ENCODE measurements around the gene CRY2. TPM values are rescaled to one million over a fixed set of nuclear protein-coding genes. Genes with fewer than 3 reads are reported as not detected.
"Not testable (repeated sequence)": the region's sequence is repeated elsewhere in the genome, so short reads cannot be mapped to it uniquely, and the experiment has no call there.

The CRY2 gene
- total RNA-seq, 1 donor from 2014 or later: 69.8 TPM

GRCh38 chr11:45839204-45839603 is 8.1 kb upstream of the CRY2 start:
- ATAC-seq: no peak
- intact Hi-C loops (cut with DNase I): no loop called here
- no peak for DNase-seq (ENCODE audit: missing footprints)

- DNase-seq (ENCODE audit: missing footprints); ATAC-seq: not testable (repeated sequence)
- intact Hi-C loops (cut with DNase I): loop anchor here (10.0 kb wide), 2 partner anchors 65 to 175 kb away; partner anchors contain the start of gene CHST1
These were observed 7.0 kb upstream of the CRY2 start for GRCh38 chr11:45840251-45840650.

- ATAC-seq (peak; percentile 32), DNase-seq (ENCODE audit: missing footprints) (peak; percentile 96)
- intact Hi-C loops (cut with DNase I): loop anchor here (2.0 to 10.0 kb wide), 5 partner anchors 39 to 179 kb away; partner anchors contain the start of genes CHST1 and SLC35C1
These were observed 3.9 kb upstream of the CRY2 start for GRCh38 chr11:45843158-45843924.

GRCh38 chr11:45844822-45845578 is 2.3 kb upstream of the CRY2 start:
- DNase-seq (ENCODE audit: missing footprints): no peak
- intact Hi-C loops (cut with DNase I): loop anchor here (5.0 to 10.0 kb wide), 3 partner anchors 70 to 277 kb away; partner anchors contain the start of genes CHST1 and PHF21A
- no peak for ATAC-seq

GRCh38 chr11:45846174-45846675 is 1.1 kb upstream of the CRY2 start:
- DNase-seq (ENCODE audit: missing footprints) (no peak), ATAC-seq (no peak)
- intact Hi-C loops (cut with DNase I): loop anchor here (5.0 to 10.0 kb wide), 3 partner anchors 71 to 276 kb away; partner anchors contain the start of genes CHST1 and PHF21A

- DNase-seq (ENCODE audit: missing footprints): no peak
- ATAC-seq: peak; percentile 6
- intact Hi-C loops (cut with DNase I): loop anchor here (5.0 to 10.0 kb wide), 3 partner anchors 73 to 274 kb away; partner anchors contain the start of genes CHST1 and PHF21A
These were observed 639 bp downstream of the CRY2 start for GRCh38 chr11:45847911-45848316.

- no peak for ATAC-seq
- DNase-seq (ENCODE audit: missing footprints): no peak
- intact Hi-C loops (cut with DNase I): loop anchor here (5.0 to 10.0 kb wide), 3 partner anchors 74 to 274 kb away; partner anchors contain the start of genes CHST1 and PHF21A
These were observed 1.4 kb downstream of the CRY2 start for GRCh38 chr11:45848654-45849081.

- DNase-seq (ENCODE audit: missing footprints) (no peak), ATAC-seq (no peak)
- intact Hi-C loops (cut with DNase I): no loop called here
These were observed 3.2 kb downstream of the CRY2 start for GRCh38 chr11:45850446-45850845.

GRCh38 chr11:45851228-45851627 is 4.0 kb downstream of the CRY2 start:
- ATAC-seq (no peak), DNase-seq (ENCODE audit: missing footprints) (no peak)
- intact Hi-C loops (cut with DNase I): no loop called here

- DNase-seq (ENCODE audit: missing footprints) (no peak), ATAC-seq (peak; percentile 3)
- intact Hi-C loops (cut with DNase I): no loop called here
These were observed 4.9 kb downstream of the CRY2 start for GRCh38 chr11:45852018-45852711.

- DNase-seq (ENCODE audit: missing footprints) (no peak), ATAC-seq (peak; percentile 83)
- intact Hi-C loops (cut with DNase I): no loop called here
These were observed 5.4 kb downstream of the CRY2 start for GRCh38 chr11:45852712-45853101.

- ATAC-seq (peak; percentile 77), DNase-seq (ENCODE audit: missing footprints) (peak; percentile 77)
- intact Hi-C loops (cut with DNase I): no loop called here
These were observed 6.3 kb downstream of the CRY2 start for GRCh38 chr11:45853332-45854219.

- intact Hi-C loops (cut with DNase I): no loop called here
- no peak for DNase-seq (ENCODE audit: missing footprints)
- no peak for ATAC-seq
These were observed 8.0 kb downstream of the CRY2 start for GRCh38 chr11:45855308-45855707.

GRCh38 chr11:45856044-45856468 is 8.8 kb downstream of the CRY2 start:
- DNase-seq (ENCODE audit: missing footprints) (no peak), ATAC-seq (no peak)
- intact Hi-C loops (cut with DNase I): no loop called here

- peak; percentile 67 for ATAC-seq
- intact Hi-C loops (cut with DNase I): no loop called here
These were observed 10.7 kb downstream of the CRY2 start for GRCh38 chr11:45857961-45858474.

GRCh38 chr11:45858751-45859398 is 11.6 kb downstream of the CRY2 start:
- no peak for DNase-seq (ENCODE audit: missing footprints)
- ATAC-seq: no peak
- intact Hi-C loops (cut with DNase I): no loop called here

More at GRCh38 chr11:45857961-45858474, 10.7 kb downstream of the CRY2 start:
- DNase-seq (ENCODE audit: missing footprints): no peak

- ATAC-seq: peak; percentile 83
- intact Hi-C loops (cut with DNase I): no loop called here
- DNase-seq (ENCODE audit: missing footprints): peak; percentile 94
These were observed 12.4 kb downstream of the CRY2 start for GRCh38 chr11:45859661-45860140.
